HG02642 (cell line): ENCODE data around the gene GLIPR2.
"Not testable (repeated sequence)": the region's sequence is repeated elsewhere in the genome, so short reads cannot be mapped to it uniquely, and the experiment has no call there.

Experiments used
- ATAC-seq: cut with Tn5 transposase; IDR thresholded peaks from one replicate; pipeline ENCODE4 v1.9.1; 2021; ENCODE audit warnings: mild to moderate bottlenecking; ENCODE audit not compliant: unreplicated experiment, poor library complexity

GLIPR2 gene

DNA sequence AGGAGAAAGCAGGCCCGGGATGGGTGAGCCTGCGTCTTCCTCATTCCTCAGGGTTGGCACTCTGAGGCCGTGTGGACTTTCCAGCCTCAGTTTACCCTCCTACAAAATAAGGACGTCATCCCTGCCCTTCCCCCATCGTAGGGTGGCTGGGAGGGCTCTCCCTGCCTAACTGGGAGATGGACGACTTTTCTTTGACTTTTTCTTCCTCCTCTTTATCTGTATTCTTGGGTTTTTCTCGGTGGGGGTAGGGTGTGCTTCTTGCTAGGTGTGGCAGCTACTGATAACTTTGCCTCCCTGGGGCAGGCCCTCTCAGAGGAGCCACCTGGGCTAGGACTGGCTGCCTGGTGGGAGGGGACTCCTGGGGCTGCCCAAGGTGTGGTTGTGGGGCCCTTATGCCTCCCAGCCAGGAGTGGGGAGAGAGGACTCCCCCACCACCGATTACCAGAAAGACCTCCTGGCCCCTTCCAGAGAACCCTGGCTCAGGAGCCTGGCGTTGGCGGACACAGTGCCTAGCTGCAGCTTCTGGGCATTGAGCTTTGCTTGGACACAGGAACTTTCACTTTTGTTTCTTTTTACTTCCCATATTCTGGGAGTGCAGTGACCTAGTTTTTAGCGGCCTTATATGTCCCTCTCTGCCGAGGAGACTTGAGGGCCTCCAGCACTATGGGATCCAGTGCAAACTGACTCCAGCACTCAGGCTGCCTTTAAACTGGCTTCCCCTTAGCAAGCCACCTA lies 6.1 kb downstream of the GLIPR2 start:
- no peak for ATAC-seq

DNA sequence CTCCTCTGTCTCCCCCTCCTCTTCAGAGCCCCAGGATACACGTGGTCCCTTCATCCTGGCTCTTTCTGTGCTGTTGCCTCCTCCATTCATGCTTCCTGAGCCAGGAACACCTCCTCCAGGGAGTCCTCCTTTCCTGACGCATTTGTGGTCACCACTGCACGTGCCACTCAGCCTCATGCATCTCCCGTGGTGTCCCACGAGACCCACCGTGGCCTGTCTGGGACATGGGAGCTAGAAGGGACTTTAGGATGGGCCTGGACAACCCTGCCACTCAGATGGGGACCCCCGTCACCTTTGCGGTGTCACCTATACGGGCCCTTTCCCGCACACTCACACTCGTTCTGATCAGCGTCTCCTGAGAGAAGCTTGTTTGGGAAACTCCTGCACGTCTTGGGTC lies 6.7 kb downstream of the GLIPR2 start:
- ATAC-seq: no peak

DNA sequence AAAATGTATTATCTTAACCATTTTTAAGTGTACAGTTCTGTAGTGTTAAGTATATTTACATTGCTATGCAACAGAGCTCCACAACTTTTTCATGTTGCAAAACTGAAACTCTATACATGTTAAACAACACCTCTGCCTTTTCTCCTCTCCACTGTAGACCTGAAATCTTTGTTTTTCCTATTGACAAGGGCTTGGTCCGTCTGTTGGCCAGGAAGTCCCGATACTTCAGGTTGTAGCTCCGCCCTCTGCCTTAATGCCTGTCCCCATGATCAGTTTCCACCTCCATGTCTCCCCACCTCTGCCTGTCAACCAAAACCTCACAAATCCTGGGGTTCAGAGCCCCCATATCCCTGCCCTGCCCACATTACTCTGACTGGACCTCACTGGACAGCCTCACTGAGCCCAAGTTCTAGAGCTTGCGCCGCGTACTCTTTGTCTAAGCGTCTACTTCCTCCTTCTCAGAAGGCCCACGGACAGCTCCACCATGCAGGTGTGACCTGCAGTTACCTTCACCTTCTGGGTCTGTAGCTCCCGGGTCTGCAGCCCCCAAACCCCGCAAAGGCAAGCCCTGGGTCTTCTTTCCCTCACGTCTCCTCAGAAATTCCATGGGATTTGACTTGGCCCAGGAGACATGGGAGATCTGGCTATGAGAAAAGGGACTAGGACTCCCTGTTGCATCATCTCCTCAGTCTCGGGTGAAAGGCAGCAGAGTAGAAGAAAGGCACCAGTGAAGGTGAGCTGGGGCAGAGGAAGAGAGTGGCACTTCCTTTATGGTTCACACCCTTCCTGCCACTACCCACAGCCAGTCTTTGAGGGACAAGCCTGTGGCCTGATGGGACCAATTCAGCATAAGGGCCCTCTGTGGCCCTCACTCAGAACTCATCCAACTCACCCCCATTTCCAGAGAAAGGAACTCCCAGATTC lies 8.0 kb downstream of the GLIPR2 start:
- ATAC-seq: no peak

DNA sequence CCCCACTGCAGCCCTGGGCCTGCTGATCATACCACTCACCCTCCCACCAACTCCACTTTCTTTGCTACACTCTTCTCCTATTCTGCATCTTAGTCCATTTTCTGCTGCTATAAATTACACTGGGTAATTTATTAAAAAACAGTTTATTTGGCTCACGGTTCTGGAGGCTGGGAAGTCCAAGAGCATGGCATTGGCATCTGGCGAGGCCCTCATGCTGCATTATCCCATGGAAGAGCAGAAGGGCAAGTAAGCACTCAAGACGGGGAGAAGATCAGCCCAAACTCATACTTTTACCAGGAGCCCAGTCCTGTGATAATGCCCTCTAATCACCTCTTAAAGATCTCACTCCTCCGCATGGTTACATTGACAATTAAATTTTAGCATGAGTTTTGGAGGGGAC lies 9.4 kb downstream of the GLIPR2 start:
- ATAC-seq: no peak

DNA sequence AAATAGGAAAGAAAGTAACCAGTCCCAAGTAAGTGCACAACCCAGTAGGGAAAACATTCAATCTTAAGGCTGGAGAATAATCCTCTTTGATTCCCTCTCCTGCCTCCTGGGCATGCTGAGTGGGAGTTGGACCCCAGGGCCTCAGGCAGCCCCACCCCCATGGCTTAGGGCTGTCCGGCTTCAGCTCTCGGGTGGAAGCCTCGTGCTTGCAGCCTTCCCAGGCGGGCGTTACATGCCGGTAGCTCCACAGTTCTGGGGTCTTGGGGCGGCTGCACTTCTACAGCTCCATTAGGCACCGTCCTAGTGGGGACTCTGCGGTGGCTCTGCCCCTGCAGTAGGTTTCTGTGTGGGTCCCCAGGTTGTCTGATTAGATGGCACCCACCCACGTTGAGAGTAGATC lies 10.1 kb downstream of the GLIPR2 start:
- ATAC-seq: no peak

DNA sequence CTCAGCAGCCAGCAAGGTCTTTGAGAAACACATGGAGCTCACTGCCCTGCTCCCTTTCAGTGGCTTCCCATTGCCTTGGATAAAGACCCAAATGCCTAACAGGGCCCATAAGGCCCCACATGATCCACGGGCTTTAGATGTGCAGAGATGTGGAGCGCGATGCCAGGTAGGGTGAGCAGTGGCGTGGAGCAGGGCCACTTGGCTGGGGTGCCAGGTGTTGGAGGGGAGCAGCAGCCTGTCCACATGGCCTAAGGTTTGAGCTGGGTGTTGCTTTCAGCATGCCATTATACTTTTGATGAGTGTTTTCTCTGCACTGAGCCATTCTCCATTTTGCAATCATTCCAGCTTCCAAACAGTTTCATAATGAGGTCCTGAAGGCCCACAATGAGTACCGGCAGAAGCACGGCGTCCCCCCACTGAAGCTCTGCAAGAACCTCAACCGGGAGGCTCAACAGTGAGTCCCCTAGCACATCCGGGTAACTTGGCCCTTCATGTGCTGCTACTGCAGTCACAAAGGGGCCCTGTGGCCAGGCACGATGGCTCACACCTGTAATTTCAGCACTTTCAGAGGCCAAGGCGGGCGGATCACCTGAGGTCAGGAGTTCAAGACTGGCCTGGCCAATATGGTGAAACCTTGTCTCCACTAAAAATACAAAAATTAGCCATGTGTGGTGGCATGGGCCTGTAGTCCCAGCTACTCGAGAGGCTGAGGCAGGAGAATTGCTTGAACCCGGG lies 11.1 kb downstream of the GLIPR2 start:
- no peak for ATAC-seq

DNA sequence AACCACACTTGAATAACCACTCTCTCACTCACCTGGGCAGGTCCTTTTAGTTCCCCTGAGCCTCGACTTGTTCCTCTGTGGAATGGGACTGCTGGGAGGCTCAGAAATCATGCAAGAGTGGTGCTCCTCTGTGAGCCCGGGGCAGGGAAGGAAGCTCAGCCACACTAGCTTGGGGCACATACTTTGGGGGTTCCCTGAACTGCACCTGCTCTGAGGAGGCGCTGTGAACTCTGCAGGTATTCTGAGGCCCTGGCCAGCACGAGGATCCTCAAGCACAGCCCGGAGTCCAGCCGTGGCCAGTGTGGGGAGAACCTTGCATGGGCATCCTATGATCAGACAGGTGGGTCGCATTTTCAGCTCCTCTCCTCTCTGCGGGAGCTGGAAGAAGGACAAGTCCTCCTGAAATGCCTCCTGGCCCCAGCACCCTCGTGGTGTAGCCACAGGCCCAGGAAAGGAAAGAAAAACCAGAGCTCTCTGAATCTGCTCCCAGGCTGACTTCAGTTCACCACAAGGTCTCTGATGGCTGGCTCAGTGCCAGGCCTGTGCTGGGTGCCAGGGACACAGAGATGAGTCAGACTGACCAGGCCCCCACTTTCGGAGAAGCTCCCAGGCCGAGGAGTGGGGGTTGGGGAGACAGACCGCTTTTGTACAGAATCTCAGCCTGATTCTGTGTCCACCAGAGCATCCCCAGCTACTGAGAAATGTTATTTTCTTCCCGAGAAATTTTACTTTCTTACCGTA lies 11.9 kb downstream of the GLIPR2 start:
- peak; percentile 42 for ATAC-seq

DNA sequence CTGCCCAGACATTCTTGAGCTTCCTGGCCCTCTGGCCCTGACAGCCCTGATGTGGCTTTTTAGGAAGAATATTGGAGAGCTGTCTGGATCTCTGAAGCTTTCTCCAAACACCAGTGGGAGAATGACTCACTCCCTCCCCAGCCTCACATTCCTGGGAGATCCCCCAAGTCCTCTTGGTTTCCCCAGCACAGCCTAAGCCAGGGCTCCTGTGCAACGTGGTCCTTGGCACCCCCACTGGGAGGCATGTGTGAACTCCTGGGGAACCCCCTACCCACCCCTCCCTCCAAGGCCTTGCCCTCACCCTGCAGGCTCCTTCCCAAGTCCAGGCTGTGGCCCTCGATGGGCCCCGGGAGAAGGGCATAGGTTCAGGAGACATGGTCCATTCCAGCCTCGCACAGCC lies 12.7 kb downstream of the GLIPR2 start:
- no peak for ATAC-seq

DNA sequence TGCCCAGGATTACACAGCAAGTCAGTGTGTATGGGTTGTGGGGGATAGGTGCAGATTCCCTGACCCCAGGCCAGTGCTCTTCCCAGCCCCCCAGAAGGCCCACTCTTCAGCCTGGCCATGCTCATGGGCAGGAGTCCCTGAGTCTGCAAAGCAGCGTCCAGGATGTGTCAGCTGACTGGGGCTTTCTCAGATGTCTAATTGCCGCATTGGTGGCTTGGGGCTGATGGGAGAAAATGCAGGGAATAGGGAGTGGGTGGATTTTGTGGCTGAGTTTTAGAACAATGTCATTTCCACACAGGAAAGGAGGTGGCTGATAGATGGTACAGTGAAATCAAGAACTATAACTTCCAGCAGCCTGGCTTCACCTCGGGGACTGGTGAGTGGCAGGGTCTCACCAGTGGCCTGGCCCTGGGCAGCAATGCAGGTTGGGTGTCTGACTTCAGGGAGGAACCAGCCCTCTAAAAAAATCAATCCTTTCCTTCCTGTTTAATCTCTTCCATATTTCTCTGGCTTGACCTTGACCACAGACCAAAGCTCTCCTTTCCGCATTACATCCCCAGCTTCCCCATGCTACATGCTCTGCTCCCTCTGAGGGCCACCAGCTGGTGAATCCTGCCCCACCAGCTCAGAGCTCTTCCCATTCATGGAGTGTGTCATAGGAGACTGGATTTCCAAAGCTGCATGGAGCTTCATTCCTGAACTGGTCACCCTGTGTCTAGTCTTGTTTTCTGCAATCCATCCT lies 14.2 kb downstream of the GLIPR2 start:
- no peak for ATAC-seq

DNA sequence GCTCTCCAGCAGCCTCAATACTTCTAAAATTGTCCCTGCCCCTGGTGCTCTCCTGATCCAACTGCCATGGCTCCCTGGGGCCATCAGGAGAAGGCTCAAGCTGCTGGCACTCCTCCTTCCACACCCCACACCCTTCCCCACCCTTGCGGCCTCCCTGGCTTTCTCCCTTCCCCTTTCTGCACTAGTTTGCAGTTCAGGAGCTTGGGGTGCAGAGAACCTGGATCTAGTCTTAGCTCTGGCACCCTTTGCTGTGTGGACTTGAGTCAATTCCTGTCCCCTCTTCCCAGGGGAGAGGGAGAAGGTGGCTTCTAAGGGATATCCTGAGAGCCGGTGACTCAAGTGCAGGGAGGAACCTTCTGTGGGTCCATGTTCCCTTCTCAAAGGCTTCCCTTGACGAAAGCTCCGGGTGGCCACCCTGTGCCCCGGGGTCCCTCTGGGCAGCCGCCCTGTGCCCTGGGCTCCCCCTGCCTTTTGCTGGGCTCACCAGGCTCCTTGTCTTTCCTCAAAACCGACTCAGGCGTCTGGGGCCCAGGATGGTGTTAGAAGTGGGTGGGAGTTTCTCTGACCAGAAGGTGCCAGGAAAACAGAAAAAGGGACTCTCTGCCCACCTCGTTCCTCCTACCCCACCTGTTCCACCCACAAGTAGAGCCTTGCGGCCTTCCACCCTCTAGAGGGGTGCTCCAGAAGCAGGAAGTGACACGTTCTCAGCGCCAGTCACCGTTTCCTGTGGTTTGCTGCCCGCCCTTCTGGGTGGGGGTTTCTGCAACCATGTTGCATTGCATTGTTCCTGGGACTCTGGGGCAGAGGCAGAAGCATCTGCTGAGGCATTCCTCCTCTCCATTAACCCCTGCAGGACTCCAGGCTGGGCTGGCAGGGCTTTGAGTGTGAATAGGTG lies 15.0 kb downstream of the GLIPR2 start:
- peak; percentile 78 for ATAC-seq

DNA sequence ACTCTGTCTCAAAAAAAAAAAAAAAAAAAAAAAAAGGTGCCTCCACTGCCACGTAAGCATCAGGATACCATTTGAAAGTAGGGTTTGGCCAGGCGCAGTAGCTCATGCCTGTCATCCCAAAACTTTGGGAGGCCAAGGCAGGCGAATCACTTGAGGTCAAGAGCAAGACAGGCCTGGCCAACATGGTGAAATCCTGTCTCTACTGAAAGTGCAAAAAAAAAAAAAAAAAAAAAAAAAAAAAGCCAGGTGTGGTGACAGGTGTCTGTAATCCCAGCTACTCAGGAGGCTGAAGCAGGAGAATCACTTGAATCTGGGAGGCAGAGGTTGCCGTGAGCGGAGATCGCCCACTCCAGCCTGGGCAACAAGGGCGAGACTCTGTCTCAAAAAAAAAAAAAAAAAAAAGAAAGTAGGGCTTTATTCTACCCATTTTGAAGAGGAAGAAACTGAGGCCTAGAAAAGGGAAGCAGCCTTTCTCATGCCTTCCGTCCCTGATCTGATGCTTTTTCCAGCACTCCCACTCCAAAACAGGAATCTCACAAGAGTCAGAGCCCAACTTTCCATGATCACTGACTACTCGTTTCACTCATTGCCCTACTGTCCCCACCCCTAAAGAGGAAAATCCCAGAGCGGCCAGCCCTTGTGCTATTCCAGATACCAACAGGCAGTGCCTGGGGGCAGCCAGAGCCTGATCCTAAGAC lies 16.4 kb downstream of the GLIPR2 start:
- no peak for ATAC-seq

DNA sequence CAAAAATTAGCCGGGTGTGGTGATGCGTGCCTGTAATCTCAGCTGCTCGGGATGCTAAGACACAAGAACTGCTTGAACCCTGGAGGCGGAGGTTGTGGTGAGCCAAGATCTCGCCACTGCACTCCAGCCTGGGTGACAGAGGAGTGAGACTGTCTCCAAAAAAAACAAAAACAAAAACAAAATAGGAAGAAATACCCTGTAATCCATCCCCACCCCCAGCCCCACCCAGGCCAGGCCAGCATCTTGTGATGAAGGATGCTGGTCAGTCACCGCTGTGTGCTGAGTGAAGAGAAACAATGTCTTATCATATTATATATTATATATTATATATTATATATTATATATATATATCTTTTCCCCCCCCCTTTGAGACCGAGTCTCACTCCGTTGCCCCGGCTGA lies 17.2 kb downstream of the GLIPR2 start:
- ATAC-seq: no peak

DNA sequence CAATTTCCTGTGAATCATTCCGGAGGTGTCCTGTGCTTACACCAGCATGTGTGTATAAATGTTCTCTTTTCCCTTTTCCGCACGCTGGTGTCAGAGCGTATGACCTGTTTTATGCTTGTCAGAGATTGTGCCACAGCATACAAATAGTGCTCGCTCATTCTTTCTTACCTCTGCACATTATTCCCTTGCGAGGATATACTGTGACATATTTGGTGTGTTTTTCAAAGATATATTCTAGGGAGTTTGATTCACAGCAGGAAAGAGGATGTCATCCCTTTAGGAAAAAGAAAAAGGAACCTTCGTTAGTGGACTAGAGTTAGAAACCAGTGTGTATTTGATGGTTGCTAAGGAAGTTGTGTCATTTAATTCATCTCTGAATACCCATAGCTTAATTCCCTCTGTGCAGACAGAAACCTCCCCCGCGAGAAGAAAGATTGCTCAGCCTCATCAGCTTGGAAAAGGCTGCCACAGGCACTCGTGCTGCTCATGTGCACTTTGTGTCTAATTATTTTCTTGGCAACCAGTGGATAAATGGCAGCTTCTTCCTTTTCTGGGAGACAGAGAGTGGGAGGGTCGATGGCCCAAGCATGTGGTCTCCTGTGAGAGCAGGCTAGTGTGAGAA lies 17.9 kb downstream of the GLIPR2 start:
- no peak for ATAC-seq

DNA sequence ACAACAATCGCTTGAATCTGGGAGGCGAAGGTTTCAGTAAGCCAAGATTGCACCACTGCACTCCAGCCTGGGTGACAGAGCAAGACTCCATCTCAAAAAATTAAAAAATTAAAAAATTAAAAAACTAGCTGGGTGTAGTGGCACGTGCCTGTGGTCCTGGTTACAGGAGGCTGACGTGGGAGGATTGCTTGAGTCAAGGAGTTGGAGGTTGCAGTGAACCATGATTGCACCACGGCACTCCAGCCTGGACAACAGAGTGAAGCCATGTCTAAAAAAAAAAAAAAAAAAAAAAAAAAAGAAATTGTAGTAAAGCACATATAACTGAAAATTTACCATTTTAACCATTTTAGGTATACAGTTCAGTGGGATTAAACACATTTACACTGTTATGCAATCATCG lies 19.6 kb downstream of the GLIPR2 start:
- no peak for ATAC-seq

DNA sequence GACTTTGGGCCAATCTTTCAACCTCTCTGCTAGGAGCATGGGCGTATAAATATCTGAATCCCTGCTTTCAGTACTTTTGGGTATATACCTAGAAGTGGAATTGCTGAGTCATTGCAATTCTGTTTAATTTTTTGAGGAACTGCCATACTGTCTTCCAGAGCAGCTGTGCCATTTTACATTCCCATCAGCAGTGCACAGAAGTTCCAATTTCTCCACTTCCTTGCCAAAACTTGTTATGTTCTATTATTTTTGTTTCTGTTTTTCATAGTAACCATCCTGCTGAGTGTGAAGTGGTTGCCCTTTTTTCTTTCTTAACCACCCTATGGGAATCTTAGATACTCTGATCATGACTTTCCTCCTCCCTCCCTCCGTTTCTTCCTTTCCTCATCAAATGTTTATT lies 21.6 kb downstream of the GLIPR2 start:
- no peak for ATAC-seq

DNA sequence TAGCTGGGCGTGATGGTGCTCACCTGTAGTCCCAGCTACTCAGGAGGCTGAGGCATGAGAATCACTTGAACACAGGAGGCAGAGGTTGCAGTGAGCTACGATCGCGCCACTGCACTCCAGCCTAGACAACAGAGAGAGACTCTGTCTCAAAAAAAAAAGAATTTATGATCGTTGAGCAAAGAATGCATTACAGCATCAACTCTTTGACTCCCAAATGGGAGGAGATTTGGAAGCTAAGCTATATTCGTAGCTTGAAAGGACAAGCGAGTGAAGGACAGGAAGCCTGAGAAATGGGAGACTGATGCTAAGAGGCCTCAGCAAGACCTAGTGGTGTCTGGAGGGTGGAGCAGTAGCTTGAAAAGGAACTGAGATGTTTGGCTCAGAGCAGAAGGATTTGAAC lies 22.4 kb downstream of the GLIPR2 start:
- no peak for ATAC-seq

DNA sequence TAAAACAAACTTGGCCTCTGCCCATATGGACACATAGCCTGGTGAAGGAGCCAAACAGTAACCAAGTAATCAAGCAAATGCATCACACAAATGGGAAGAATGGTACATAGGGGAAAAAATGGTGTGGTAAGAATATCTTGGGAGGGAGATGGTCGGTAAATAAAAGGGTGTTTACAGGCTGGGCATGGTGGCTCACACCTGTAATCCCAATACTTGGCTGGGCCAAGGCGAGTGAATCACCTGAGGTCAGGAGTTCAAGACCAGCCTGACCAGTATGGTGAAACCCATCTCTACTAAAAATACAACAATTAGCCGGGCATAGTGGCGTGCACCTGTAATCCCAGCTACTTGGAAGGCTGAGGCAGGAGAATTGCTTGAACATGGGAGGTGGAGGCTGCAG lies 23.0 kb downstream of the GLIPR2 start:
- not testable (repeated sequence) for ATAC-seq

DNA sequence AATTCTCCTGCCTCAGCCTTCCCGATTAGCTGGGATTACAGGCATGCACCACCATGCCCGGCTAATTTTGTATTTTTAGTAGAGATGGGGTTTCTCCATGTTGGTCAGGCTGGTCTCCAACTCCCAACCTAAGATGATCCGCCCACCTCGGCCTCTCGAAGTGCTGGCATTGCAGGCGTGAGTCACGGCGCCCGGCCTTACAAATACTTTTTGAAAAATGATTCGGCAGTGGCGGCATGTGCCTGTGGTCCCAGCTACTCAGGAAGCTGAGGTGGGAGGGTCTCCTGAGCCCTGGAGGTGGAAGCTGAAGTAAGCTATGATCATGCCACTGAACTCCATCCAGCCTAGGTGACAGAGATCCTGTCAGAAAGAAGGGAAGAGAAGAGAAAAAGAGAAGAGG lies 23.6 kb downstream of the GLIPR2 start:
- ATAC-seq: not testable (repeated sequence)
